Stimulated activated CD4-positive, alpha-beta T cell treated with anti-CD3 and anti-CD28 coated beads, Interleukin-12 subunit alpha, Interleukin-12 subunit beta, amount 100 ng/mL, for 24 hours (primary cell): Measurements from ENCODE around the gene FSHR.

ENCODE experiments used
- DNase-seq, 2 experiments: peaks; one replicate each; pipeline ENCODE4 v3.0.0-alpha.2; 2020; ENCODE audit warnings: low read depth in 2 of 2

The FSHR gene

GRCh38 chr2:49111006-49111405 lies 43.3 kb downstream of the FSHR start:
- DNase-seq: no peak

DNA sequence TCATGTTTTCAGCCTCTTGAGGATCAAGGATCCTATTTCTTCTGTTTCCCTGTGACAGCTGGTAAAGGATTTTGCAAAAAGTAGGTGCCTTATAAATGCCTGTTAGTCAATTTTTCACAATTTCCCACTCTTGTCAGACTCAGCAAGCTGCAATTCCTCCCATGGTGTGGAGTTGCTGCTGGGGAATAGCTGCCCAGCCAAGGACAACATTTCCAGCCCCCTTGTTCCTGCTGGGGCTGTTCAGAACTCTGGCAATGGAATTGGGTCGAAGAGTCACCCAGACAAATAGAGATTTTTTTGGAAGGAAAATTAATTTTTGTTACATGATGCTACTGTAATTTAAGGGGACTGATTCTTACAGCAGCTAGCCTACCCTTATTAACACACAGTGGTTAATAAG lies 43.7 kb downstream of the FSHR start:
- no peak for DNase-seq

GRCh38 chr2:49108851-49109250 lies 45.5 kb downstream of the FSHR start:
- no peak for DNase-seq

DNA sequence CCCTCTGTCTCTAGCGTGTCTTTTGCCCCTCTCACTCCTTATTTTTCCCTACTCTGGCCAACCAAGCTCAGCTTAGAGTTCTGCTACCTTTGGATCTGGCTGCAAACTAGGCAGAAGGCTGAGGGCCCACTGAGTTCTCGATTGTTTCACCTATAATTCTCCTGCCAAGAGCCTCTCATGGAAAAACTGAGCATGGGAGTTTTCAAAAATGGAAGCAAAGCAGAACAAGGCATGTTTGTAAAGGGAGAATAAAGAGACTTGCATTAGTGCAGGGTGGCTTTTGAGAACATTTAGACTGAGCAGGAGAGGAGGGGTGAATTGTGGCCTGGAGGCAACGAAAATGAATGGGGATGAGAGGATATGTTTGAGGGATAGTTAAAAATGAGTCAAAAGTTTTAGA lies 45.9 kb downstream of the FSHR start:
- DNase-seq: no peak

DNA sequence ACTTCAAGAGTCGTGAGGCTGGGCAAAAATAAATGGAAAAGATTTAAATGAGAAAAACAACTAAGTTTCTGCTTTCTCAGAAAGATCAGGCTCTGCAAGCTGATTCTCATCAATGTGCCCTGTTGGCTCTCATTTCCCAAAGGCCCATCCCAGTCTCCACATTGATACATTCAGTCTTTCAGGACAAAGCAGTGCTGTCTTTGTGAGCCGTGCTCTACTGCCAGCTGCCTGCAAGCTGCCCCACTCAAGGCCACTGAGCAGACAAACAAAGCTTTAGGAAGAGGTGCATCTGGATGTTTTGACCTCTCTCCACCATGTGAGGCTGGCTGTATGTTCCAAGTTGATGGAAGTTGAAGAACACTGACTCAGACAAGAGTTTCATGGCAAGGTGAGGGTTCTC lies 48.8 kb downstream of the FSHR start:
- no peak for DNase-seq

DNA sequence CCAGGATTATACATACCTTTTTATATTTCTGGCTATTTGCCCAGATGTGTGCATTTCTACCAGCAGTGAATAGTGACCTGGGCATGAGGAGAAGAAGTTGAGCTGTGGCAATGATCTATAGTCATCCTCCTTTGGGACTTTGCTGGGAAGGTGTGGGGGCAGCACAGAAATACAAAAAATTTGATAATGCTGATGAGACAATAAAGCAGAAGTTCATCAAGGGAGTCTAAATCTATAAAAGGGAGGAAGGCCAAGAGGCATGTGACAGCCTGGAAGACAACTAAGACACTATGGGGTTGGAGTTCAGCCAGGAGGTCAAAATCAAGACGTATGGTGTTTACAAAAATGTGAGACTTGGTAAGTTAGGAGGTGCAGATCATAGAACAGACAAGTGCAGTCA lies 52.2 kb downstream of the FSHR start:
- DNase-seq: no peak

DNA sequence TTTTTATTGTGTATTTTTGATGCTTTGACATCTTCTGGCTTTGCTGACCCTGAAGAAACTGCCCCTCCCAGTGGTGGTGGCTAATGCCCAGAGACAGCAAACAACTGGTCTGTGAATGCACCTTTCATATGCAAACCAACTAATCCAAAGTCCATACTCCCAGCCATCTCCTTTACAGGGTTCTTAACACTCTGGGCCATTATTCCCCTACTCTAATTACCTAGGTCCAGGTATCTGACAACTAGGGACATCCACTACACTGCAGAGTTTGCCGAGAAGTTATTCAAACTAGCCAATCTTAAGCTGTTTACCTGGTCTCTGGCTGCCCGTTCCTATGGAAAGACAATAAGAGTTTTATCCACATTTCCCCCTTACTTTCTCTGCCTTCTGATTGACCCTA lies 73.6 kb downstream of the FSHR start:
- no peak for DNase-seq

- DNase-seq: no peak
These were observed 83.6 kb downstream of the FSHR start for GRCh38 chr2:49070716-49071115.

- no peak for DNase-seq
These were observed 84.5 kb downstream of the FSHR start for GRCh38 chr2:49069829-49070228.

DNA sequence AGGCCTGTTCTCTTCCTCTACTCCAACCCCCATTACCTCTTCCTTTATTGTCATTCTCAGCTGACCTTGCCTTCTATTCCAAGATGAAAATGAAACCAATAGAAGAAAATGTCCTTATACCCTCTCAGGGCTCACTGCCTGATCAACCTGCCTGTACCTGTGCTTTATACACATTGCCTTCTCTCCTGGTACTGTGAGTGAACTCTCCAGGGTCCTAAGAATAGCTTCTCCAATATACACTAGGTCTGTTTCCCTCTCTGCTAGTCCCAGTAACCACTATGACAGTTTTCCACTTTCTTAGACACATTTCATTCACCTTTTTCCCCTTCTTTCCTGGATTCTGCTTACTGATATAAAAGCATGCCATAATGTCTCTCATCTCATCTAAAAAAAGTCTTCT lies 85.7 kb downstream of the FSHR start:
- DNase-seq: no peak

DNA sequence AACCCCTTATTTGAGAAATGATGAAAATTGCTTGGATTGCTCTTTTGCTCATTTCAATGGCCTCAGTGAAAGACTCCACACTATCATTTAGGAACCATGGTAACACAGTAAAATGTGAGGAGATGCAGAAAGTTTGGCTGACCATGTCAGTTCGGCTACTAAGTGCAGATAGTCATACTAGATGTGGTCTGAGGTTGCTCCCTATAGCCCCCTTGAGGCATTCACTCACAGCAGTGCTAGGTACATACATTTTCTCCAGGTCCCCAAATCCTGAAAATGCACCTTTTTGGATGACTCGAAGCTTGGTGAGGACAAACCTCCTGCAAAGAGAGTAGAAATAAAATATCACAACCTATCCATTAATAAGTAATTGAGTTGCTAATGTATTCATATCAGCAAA lies 86.3 kb downstream of the FSHR start:
- no peak for DNase-seq

- DNase-seq: no peak
These were observed 101.2 kb downstream of the FSHR start for GRCh38 chr2:49053156-49053555.

GRCh38 chr2:49050265-49050664 lies 104.0 kb downstream of the FSHR start:
- no peak for DNase-seq

- no peak for DNase-seq
These were observed 105.2 kb downstream of the FSHR start for GRCh38 chr2:49049161-49049560.

DNA sequence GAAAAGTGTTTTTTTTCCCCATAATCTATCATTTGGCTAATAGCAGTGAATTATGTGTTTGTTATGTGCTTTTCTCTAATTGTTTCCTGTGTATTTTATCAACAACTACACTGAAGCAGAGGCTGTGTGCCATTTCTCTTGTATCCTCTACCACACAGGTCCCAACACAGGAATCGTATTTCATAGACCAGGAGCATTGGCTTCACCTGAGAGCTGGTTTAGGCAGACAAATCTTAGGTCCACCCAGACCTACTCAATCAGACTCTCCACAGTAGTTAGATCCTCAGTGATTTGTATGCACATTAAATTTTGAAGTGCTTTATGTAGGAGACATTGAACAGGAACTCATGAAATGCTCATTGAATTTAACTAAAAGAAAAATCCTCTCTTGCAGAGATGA lies 109.2 kb downstream of the FSHR start:
- DNase-seq: no peak

GRCh38 chr2:49044350-49045079 lies 109.8 kb downstream of the FSHR start:
- DNase-seq: no peak

GRCh38 chr2:49043405-49043982 lies 110.8 kb downstream of the FSHR start:
- no peak for DNase-seq

GRCh38 chr2:49042488-49042887 lies 111.8 kb downstream of the FSHR start:
- no peak for DNase-seq

- no peak for DNase-seq
These were observed 113.3 kb downstream of the FSHR start for GRCh38 chr2:49041061-49041460.

- DNase-seq: no peak
These were observed 117.1 kb downstream of the FSHR start for GRCh38 chr2:49037197-49037596.

DNA sequence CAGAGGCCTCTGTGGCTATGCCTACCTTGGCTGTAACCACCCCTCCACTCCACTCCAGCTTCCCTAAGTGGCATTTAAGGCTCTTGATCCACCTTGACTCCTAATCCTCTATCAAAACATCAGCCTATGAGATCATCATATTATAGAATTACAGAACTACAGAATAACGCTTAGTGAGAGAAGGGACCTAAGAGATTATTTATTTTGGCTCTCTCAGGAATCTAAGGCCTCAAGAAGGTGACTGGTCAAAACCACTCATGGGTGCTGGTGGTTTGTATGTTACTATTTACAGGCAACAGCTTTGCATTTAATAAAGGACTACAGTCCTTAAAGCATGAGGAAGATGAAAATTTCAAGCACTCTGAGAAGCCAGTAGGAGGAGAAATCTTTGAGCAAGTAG lies 118.8 kb downstream of the FSHR start:
- no peak for DNase-seq

DNA sequence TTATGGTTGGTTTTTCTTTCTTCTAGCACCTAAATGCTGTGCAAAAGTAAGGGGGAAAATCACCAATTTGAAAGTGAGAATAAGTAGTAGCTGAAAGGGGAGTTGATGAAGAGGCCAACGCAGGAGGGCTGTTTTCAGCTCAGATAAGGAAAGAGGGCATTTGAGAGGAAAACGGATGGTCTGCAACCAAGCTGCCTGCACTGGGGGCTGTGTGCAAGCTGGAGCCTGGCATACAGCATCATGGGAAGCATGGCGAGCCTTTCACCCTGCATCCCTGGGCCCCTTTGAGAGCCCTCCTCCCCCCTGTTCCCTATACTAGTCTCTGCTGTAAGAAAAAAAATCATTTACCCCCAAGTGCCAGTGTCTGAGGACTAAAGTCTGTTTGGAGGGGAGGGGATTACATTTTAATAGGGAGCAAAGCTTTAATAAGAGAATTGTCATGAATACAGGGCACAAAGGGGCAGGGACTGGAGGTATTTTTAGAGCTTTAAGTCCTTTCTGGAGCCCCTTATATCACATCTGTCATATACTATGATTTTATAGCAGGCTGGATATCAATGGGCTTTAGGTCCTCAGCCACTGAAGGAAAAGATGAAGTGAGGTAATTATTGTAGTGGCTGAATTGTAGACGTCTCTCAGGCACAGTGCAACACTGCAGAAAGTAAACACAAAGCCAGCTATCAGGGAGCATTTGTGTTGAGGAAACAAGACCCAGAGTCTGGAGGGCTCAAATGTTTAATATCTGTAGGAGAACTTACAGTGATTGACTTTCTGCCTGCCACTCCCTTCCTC lies 120.7 kb downstream of the FSHR start:
- no peak for DNase-seq

- no peak for DNase-seq
These were observed 121.4 kb downstream of the FSHR start for GRCh38 chr2:49032936-49033335.
